NOMO-1 treated with DMSO at 0.1 percent for 48 hours (cell line): ENCODE data around the gene WSCD2.

Source experiments
- DNase-seq: peaks from one replicate; lab custom pipeline; 2025; ENCODE audit not compliant: unreplicated experiment; lab: John Stamatoyannopoulos, UW

WSCD2 gene

DNA sequence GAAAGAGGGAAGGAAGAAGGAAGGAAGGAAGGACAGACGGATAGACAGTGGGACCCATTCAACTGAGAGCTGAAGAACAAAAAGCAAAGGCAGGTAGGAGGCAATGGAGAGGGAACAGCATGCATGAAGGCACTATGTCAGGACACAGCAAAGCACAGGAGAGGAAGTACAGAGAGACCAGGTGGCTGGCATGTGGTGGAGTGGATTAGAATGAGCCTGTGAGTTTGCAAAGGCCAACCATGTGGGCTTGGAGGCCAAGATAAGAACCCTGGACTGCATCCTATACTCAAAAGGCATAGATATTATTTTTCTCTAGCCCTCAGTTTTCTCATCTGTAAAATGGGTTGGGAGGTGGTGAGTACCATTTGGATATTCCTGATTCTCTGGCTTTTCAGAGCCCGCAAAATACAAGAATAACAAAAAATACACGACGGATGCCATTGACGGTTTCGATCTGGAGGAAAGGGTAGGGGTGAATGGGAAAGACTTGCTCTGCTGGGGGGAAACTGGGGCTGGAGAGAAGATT, 102.9 kb downstream of the WSCD2 start:
- DNase-seq: no peak

DNA sequence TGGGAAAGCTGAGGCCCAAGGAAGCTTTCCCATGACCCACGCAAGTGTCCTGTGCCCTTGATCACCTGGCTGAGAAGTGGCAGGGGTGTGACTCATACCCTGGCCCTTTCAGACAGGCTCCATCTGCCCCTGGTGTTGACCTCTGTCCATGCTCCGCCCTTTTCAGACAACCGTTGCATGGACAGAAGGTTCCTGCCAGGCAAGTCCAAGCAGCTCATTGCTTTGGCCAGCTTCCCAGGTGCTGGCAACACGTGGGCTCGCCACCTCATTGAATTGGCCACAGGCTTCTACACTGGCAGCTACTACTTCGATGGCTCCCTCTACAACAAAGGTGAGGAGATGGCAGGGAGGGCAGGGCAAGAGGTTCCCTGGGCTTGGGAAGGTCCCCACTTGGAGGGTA, 103.5 kb downstream of the WSCD2 start:
- DNase-seq: no peak

DNA sequence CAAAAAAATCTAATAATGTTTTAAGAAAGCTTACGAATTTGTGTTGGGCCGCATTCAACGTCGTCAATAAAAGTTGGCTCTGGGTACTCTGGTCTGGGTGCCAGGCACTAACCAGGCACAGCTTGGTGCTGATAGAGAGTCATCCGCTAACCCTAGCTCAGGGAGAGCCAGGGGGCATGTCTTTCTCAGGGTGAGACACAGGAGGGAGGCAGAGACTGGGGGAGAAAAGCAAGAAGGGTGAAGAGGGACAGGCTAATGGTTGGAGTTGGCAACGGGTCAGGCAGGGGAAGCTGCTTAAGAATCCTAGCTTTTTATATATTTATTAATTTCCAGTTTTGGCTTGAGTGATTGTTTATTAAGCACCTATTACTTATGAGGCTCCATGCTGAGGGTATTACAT, 105.1 kb downstream of the WSCD2 start:
- no peak for DNase-seq

DNA sequence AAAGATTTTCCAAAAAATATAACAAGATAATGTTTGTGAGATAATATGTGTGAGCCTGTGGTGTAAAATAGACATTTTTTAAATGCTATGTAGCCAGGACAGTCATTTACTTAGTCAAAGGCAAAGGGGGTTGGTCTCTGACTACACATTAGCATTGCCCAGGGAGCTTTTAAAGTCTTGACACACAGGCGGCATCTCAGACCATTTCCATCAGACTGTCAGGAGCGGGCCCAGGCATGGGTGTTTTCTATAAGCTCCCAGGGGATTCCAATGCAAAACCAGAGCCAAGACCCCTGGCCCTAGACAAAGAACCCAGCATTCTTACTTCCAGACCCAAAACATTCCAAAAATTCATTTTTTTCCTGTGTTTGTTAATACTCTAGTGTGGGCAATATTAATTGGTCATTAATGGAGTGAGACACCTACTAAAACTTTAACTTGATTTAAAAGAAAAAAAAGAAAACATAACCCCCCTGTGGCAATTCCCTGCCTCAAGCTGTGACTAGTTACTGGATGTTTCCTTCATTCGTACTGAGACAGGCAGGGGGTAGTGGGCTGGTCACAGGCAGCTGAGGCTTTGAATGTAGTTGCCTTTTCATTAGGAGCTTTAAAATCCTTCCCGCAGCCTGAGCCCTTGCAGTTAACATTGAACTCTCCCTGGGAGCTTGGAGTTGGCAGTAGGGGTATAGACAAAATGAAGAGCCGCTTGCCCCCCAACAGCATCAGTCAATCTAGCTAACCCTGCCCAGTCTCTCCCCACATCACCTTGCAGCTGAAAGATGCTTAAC, 106.3 kb downstream of the WSCD2 start:
- no peak for DNase-seq

DNA sequence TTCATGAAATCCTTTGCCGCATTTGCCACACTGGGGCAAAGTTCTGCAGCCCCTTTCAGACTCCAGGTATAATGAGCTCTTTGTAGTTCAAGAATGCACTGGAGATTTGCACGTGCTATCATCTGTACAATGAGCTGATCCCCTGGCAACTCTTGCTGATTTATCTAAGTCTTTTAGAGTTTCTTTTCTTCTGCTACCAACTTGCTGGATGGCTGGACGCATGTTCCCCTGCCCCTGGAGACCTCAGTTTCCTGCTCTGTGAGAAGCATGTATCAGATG, 106.8 kb downstream of the WSCD2 start:
- no peak for DNase-seq

DNA sequence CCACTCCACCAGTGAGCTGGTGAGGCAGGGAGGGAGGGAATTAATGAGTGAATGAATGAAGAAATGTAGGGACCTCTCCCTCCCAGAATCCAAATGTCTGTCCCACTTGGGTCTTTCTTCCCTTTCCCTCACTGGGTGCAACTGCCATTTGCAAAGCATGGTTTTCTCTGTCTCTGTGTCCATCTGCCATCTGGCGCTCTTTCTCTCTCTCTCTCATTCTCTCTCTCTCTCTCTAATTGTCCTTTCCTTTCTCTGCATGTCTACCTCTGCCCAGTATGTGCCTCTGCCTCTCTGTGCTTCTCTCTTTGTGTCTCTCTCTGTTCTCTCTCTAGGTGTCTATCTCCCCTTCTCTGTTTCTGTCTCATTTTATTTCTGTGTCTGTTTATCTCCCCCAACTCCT, 107.3 kb downstream of the WSCD2 start:
- no peak for DNase-seq

DNA sequence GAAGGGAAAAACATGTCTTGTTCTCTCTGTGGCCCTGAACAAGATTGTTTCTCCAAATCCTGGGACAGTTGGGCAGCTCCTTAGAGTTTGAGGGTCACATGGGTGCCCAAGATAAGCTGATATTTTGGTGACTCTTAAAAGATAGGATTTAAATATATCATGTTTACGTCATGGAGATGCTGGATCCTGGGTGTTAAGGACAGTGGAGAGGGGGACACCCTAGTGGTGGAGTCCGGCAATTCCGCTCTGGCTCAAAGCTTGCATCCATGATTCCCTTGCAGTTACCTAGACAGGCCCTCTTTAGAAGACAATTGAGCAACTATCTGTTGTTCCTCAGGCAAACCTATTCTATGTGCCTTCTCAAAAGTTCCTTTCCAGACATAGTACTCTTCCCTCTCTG, 108.2 kb downstream of the WSCD2 start:
- DNase-seq: no peak

DNA sequence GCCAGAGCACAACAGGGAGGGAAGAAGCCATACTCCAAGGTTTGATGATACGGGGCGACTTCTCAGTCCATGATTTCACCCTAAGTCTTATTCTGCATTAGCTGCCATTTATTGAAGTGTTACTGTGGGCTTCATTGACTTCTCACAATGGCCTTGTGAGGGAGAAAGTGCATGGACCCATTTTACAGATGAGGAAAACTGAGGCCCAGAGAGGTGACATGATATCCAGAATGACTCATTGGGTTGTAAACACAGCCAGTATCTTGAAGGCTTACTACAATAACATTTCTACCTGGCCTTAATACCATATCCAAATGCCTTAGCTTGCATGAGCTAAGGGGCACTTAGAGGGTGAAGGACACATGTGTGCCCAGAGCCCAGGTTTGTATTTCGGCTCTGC, 109.4 kb downstream of the WSCD2 start:
- DNase-seq: no peak

DNA sequence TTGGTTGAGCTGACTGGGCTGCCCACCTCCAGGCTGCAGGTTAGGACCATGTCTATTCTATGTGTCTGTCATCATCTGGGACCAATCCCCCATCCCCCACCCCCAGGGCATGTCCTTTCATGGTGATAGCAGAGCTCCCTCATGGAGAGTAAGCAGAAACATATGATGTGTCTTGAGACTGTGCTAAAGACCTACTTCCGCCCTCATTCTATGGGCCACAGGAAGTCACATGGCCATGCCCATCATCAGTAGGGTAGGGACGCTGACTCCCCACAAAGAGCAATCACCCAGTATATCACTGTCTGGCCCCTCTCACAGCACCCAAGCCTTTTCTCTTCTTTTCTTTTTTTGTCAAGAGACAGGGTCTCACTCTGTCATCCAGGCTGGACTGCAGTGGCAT, 110.3 kb downstream of the WSCD2 start:
- DNase-seq: no peak

DNA sequence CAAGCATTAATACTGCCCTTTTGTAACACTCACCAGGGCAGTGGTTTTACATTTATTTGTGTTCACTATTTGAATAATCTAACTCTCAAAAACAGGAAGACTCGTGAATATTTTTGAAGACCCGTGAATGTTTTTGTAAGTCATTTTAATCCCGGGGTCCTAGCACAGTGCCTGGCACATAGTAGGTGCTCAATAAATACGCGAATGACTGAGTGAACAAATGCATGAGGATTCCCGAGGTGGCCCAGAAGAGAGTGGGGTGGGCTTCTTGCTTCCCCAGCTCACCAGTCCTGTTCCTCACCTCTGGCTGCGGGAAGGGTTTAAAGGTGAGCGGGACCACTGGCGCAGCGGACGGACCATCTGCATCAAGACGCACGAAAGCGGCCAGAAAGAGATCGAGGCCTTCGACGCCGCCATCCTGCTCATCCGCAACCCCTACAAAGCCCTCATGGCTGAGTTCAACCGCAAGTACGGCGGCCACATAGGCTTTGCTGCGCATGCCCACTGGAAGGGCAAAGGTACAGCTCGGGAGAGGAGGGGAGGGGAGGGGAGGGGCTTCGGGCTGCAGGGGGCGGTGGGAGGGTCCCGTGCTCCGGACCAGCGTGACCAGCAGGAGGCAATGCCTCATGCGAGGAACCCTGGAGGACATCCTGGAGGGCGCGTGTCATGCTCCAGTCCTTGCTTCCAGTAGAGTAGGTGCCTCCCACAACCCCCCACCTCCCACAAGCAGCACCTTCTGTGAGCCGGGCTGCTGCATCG, 111.1 kb downstream of the WSCD2 start:
- no peak for DNase-seq

DNA sequence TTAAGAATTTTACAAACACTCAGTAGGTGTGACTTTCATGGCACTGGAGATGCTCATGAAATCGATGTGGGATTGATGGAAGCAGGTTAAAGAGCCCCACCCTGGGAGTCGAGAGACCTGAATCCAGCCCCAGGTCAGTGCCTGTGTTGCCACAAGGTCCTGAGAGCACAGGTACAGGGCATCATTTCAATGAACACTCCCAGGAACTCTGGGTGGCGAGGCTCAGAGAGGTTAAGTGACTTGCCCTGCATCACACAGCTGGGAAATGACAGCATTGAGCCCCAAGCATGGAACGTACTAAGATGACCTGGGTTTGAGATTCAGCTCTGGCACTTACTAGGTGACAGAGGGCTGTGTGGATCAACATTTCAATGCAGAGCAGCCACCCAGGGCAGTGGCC, 111.8 kb downstream of the WSCD2 start:
- DNase-seq: no peak

DNA sequence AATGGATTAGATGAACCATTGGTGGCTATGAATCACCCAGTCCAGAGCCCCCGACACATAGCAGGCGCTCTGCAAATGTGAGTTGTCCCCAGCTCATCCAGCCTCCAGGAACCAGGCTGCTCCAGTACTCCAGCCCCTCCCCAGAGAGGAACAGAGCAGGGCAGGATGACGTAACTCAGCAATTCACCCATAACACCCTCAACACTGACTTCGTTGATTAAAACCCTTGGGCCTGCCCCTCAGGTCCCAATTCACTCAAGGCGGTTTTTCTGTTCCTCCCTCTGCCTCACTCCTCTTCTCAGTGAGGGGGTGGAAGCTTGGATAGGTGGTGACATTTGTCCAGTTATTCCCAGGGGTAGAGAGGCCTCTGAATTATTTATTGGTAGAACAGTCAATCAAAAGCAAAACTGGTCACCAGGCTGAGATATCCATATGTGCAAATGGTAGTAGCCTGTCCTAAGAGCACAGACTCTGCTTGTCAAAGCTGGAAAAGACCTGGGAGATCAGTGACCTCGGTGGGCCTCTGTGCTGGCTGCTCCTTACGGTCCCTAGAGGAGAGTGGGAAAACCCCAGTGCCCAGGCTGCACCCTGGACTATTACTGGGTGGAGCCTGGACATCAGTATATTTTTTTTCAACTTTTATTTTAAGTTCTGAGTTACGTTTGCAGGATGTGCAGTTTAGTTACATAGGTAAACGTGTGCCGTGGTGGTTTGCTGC, 113.1 kb downstream of the WSCD2 start:
- no peak for DNase-seq

DNA sequence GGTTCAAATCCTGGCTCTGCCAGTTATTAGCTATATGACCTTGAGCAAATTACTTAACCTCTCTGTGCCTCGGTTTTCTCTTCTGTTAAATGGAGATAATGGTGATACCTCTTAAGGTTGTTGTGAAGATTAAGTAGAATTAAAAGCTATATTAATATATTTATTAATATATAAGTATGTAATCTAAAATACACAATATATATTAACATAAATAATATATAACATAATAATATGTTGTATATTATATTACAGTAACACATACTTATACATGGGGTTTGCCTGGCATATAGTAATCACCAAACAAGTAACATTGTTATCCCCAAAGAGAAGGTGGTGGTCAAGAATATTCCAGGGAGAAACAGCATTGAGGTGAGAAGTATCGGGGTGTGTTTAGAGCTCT, 118.0 kb downstream of the WSCD2 start:
- no peak for DNase-seq

DNA sequence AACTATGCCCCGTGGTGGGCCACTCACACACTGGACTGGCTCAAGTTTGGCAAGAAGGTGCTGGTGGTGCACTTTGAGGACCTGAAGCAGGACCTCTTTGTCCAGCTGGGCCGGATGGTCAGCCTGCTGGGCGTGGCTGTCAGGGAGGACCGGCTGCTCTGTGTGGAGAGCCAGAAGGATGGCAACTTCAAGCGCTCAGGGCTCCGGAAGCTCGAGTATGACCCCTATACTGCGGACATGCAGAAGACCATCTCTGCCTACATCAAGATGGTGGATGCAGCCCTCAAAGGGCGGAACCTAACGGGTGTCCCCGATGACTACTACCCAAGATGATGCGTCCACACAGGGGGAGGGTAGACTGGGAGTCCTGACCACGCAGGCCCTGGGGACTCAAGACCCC, 118.9 kb downstream of the WSCD2 start:
- DNase-seq: no peak

DNA sequence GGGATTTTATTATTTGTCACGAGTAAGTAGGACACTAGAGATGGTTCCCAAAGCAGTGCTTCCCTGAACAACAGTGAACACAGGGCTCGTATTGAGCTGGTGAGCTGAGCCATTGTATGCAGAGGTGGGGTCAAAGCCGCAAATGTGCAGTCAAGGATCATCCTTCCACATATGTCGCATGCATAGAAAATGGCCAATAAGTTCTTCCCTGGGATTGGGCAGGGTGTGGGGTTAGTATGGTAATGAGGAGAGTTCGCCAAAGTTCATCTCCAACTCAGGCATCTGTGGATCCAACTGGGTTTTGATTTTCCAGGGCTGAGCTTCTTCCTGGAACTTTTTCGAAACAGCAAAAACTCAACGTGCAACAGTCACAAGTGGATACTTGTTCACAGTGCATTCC, 123.4 kb downstream of the WSCD2 start:
- no peak for DNase-seq

DNA sequence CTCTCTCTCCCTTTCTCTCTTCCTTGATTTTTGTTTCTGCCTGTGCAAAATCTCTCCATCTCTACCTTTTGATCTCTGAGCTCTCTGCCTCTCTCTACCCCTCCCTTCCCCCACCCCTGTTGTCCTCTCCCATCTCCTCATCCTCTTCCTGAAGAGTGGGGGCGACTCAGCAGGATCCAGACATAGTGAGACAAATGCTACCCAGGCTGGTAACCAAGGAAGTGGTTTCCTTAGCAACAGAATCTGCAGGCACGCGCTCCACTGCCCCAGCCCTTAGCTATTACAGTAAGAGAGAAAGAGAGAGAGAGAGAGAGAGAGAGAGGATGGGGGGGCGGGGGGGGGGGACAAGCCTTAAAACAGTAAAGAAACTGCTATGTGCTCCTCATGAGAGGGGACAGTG, 124.5 kb downstream of the WSCD2 start:
- DNase-seq: no peak

DNA sequence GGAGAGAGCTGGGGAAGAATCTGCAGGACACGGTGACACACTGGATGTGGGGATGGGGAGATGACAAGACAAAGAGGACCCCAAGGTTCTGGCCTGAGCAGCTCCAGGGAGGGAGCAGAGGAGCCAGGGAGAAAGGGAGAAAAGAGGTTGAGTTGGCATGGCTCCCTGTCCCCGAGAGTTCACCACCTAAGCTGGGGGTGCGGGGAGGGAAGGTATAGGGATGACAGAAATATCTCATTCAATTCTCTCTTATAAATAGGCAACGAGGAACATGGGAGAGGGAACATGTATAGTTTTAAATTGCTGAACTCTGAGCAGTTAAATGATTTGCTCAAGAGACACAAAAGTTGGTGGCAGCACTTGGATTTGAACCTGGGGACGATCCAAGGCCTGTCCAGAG, 124.9 kb downstream of the WSCD2 start:
- DNase-seq: no peak

DNA sequence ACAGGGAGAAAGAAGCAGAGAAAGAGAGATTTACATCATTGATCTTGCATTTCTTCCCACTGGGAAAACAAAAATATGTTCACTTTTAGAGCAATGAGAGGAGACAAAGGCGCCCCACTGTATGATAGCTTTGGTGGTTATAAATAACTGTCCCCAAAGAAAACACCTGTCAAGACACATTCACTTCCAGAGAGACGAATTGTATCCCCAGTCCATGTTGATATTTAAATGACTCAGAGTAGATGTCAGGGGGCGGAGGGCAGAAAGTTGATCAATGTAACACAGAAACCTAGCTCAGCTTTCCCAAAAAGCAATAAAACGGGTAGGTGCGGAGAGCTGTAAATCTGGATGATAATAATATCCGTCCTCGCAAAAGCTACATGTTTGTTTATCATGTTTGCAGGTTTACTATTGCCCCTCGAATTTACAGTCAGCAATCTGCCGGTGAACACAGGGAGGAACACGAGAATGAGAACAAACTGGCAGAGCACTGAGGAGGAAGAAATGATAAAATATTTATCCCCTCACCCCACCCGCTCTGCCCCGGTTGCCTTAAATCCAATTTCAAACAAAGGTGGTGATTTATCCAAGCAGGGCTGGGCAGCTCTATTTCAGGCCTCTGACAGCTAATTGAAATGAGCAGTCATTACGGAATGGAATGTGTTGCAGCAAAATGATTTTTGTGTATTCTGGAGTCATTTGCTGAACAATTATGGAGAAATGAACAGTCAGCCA, 125.6 kb downstream of the WSCD2 start:
- DNase-seq: no peak

DNA sequence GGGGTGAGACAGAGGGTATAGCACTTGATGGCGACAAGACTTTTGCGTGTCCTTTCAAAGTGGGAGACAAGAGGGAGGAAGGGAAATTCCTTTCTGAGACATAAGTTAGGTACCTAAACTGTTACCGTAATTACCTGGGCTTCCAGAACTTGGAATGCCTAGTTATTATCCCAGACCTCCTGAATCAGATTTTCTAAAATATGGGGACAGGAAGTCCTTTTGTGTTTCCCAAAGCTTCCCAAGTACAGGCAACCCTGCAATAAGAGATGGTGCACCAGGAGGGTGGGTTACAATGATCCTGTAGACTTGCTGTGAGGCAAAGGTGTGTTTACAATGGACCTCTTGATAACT, 126.1 kb downstream of the WSCD2 start:
- DNase-seq: no peak

DNA sequence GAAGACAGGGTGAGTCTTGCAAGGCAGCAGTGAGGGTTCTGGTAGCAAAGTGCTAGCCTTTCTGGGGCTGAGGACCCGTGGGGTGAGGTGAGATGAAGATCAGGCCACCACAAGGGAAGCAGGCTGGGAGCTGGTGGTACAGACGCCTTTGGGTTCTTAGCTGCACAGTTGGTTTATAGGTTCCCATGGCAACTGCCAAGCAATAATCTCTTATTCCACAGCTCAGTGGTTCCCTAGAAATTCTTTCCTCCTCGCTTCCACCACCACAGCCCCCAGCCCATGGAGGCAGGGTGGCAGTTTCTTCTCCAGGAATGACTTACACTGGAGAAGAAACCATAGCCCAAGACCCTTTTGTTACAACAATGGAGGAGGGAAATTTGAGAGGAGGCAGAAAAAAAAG, 127.9 kb downstream of the WSCD2 start:
- DNase-seq: no peak

DNA sequence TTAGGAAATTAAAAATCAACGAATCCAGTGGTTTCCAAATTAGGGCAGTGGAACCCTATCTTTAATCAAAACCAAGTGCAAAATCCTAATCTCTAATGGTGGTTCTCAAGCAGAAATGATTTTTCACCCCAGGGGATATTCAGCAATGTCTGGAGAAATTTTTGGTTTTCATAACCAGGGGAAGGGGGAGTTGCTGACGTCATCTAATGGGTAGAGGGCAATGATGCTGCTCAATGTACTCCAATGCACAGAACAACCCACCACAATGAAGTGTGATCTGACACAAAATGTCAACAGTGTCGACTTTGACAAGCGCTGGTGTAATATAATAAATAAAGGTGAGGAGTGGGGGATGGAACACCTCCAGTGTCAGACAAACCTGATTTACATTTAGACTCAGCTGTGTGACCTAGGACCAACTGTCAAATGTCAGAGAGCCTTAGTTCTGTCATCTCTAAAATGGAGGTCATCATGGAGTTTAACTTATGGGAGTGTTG, 128.6 kb downstream of the WSCD2 start:
- DNase-seq: no peak
